SK-N-SH (cell line): Measurements from ENCODE around the gene CD74. TPM values are rescaled to one million over a fixed set of nuclear protein-coding genes. Genes with fewer than 3 reads are reported as not detected.

ENCODE experiments used
- CTCF ChIA-PET: fragments of 300-600, 350-600 bp; formaldehyde crosslinking; extraction: SDS; loops from one replicate; lab custom pipeline; 2021; lab: Yijun Ruan, JAX
- POLR2A ChIA-PET: fragments of 350-600 bp; sonication (Branson Sonifier 250); formaldehyde crosslinking; extraction: SDS; loops from one replicate; lab custom pipeline; 2020; ENCODE audit warnings: antibody characterized with exemption, inconsistent platforms; lab: Yijun Ruan, JAX
- DNase-seq: peaks from one replicate; pipeline ENCODE4 v3.0.0; 2012
- H2AFZ ChIP-seq: fragments of 200-600 bp; sonication (generic); 2 replicates; pipeline ENCODE4 v1.8.1; 2016; ENCODE audit warnings: antibody characterized with exemption, mild to moderate bottlenecking, low read depth
- H3F3A ChIP-seq: fragments of 200-600 bp; sonication (generic); replicated peaks from 2 replicates; pipeline ENCODE3; 2016; ENCODE audit warnings: antibody characterized with exemption, mild to moderate bottlenecking; ENCODE audit not compliant: insufficient read depth
- H3K27ac ChIP-seq, 2 experiments: fragments of 200-500 bp in 1 of 2; fragments of 200-600 bp in 1 of 2; sonication (Bioruptor generic) in 1 of 2; sonication (generic), shearing (Covaris generic) in 1 of 2; 2 replicates each; pipeline versions ENCODE4 v1.5.1 to v1.6.1; 2014 to 2016; ENCODE audit warnings: low read depth in 2 of 2, inconsistent platforms in 1 of 2, low read length in 1 of 2, mild to moderate bottlenecking in 1 of 2, mixed read lengths in 1 of 2
- H3K27me3 ChIP-seq: fragments of 200-600 bp; sonication (generic), shearing (Covaris generic); 2 replicates; pipeline ENCODE4 v1.6.1; 2016; ENCODE audit warnings: mixed run types; ENCODE audit not compliant: insufficient read depth
- H3K36me3 ChIP-seq, 2 experiments: fragments of 200-500 bp in 1 of 2; fragments of 200-600 bp in 1 of 2; sonication (Bioruptor generic) in 1 of 2; sonication (generic) in 1 of 2; replicated peaks in 1 of 2; 2 replicates each; pipeline versions ENCODE3 to v1.5.1; 2014 to 2016; ENCODE audit warnings: low read length in 1 of 2, mild to moderate bottlenecking in 1 of 2; ENCODE audit not compliant: insufficient read depth in 2 of 2, control insufficient read depth in 1 of 2
- H3K4me1 ChIP-seq, 2 experiments: fragments of 200-500 bp in 1 of 2; fragments of 200-600 bp in 1 of 2; sonication (Bioruptor generic) in 1 of 2; sonication (generic), shearing (Covaris generic) in 1 of 2; 2 replicates each; pipeline versions ENCODE4 v1.5.1 to v1.6.1; 2014 to 2016; ENCODE audit warnings: low read depth in 1 of 2, low read length in 1 of 2, mixed run types in 1 of 2; ENCODE audit not compliant: insufficient read depth in 2 of 2, control insufficient read depth in 1 of 2
- H3K4me2 ChIP-seq: fragments of 200-600 bp; sonication (generic), shearing (Covaris generic); 2 replicates; pipeline ENCODE4 v1.6.1; 2017; ENCODE audit warnings: mixed run types
- H3K4me3 ChIP-seq, 2 experiments: fragments of 200-500 bp in 1 of 2; fragments of 200-600 bp in 1 of 2; sonication (Bioruptor generic) in 1 of 2; sonication (generic), shearing (Covaris generic) in 1 of 2; 2 replicates each; pipeline versions ENCODE4 v1.5.1 to v1.8.1; 2014 to 2016; ENCODE audit warnings: low read depth in 2 of 2, inconsistent platforms in 1 of 2, low read length in 1 of 2, mild to moderate bottlenecking in 1 of 2, mixed read lengths in 1 of 2, moderate library complexity in 1 of 2
- H3K79me2 ChIP-seq: fragments of 200-600 bp; sonication (generic); 2 replicates; pipeline ENCODE4 v1.8.1; 2017; ENCODE audit warnings: mild to moderate bottlenecking; ENCODE audit not compliant: insufficient read depth
- H3K9ac ChIP-seq: fragments of 200-600 bp; sonication (generic); 2 replicates; pipeline ENCODE4 v1.6.1; 2017; ENCODE audit warnings: mixed run types
- H3K9me2 ChIP-seq: fragments of 200-600 bp; sonication (generic); 2 replicates; pipeline ENCODE4 v1.6.1; 2017; ENCODE audit warnings: mixed run types
- H3K9me3 ChIP-seq: fragments of 200-600 bp; sonication (generic); 2 replicates; pipeline ENCODE4 v1.6.1; 2017; ENCODE audit warnings: mixed run types, mild to moderate bottlenecking, moderate library complexity
- H4K20me1 ChIP-seq: fragments of 200-600 bp; sonication (generic); 2 replicates; pipeline ENCODE4 v1.6.1; 2017; ENCODE audit warnings: mild to moderate bottlenecking, mixed run types; ENCODE audit not compliant: insufficient read depth
- CHD2 ChIP-seq: fragments of 150-350 bp; IDR thresholded peaks from 2 replicates; pipeline ENCODE4 v1.6.1; 2018; ENCODE audit warnings: low read length; ENCODE audit not compliant: partially characterized antibody
- ELF1 ChIP-seq: IDR thresholded peaks from 2 replicates; pipeline ENCODE4 v1.4.0; 2012
- EP300 ChIP-seq, 2 experiments: IDR thresholded peaks; 2 replicates each; pipeline versions ENCODE4 v1.4.0 to v1.6.1; 2012; ENCODE audit warnings: borderline replicate concordance in 1 of 2, low read depth in 1 of 2, low read length in 1 of 2
- JUND ChIP-seq: IDR thresholded peaks from 2 replicates; pipeline ENCODE4 v1.4.0; 2012
- MXI1 ChIP-seq: IDR thresholded peaks from 2 replicates; pipeline ENCODE4 v1.6.1; 2012; ENCODE audit warnings: mild to moderate bottlenecking, low read depth, low read length, improper control_type of control experiment
- NRF1 ChIP-seq: IDR thresholded peaks from 2 replicates; pipeline ENCODE4 v1.6.1; 2012; ENCODE audit warnings: low read depth, mild to moderate bottlenecking, low read length
- PBX3 ChIP-seq: IDR thresholded peaks from 2 replicates; pipeline ENCODE4; 2012
- RCOR1 ChIP-seq: fragments of 150-350 bp; IDR thresholded peaks from 2 replicates; pipeline ENCODE4 v1.6.1; 2017; ENCODE audit warnings: antibody characterized with exemption, low read length
- RFX5 ChIP-seq: IDR thresholded peaks from 2 replicates; pipeline ENCODE4 v1.6.1; 2012; ENCODE audit warnings: mild to moderate bottlenecking, improper control_type of control experiment, low read length
- SMC3 ChIP-seq: IDR thresholded peaks from 2 replicates; pipeline ENCODE4 v1.6.1; 2012; ENCODE audit warnings: low read depth, low read length, improper control_type of control experiment
- USF1 ChIP-seq: IDR thresholded peaks from 2 replicates; pipeline ENCODE4 v1.4.0; 2012; ENCODE audit warnings: low read depth, borderline replicate concordance
- WGBS: methylation state at CpG from one replicate; pipeline ENCODE4 v1.1.6; 2017; ENCODE audit warnings: low lambda C conversion rate; 5-methylcytosine and 5-hydroxymethylcytosine counted together
- polyA plus RNA-seq, 3 experiments: library from polyadenylated mRNA; depleted of rRNA; stranded (reverse); fragments of >200 nt; gene quantifications; 2 replicates each; pipeline ENCODE4 v1.2.3, GENCODE V29; 2012
- TF ChIP-seq, protein P1 (sequence below): fragments of 150-350 bp; IDR thresholded peaks from 2 replicates; pipeline ENCODE4 v1.6.1; 2017; ENCODE audit warnings: antibody characterized with exemption, low read length, low read depth, borderline replicate concordance

CD74 gene
- polyA plus RNA-seq, 1 of the 3 experiments (the other 2 are of a cell fraction), result 0.26 TPM

DNA sequence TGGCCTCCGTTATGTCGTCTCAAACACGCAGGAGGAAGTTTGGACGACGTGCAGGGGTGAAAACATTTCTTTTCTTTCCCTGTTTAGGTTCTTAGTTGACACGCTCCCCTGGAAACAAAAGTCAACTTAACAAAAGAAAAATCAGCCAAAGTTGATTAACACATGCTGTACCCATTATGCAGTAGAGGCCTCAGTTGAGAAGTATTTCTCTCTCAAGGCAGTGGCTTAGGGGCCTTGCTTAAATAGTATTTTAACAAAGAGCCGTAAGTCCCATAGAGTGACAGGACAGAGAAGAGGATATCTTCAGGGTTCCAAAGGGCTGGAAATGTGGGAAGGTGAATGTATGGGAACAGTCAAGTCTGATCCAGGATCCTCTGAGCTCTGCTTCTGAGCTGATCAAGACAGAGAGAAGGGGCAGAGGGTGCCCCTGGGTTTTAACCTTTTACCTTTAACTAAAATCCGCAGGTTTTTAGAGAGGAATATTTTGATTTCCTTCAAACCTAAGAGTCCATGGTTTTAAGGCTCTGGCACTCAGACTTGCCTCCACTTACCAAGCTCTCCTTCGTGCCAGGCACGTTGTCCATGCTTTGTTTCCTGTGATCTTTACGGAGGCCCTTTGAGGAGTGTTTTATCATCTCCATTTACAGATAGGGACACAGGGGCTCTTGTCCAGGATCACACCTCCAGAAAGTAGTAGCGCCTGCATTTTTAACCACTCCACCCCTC, 629 bp upstream of the CD74 start:
- CTCF ChIA-PET, result interaction anchor here (1.0 to 1.5 kb wide), 3 partner anchors 23 to 85 kb away, joined by 3 to 4 read pairs (median 4); no protein-coding TSS in a partner anchor
- H3K4me3 ChIP-seq, result no peak overlapping the region
- 93% methylated on average over 12 of the region's 12 CpGs for WGBS

GRCh38 chr5:150411245-150411979, 1.3 kb downstream of the CD74 start:
- Histone ChIP-seq H3K79me2 (no peaks in the 10 kb centered on the region), H3K27ac (no peak overlapping the region; a peak in 1 of 4 replicates), H4K20me1 (no peaks in the 10 kb centered on the region), H3K9me2 (no peaks in the 10 kb centered on the region), H3K9ac (no peak overlapping the region), H3K27me3 (no peaks in the 10 kb centered on the region), H3K9me3 (no peaks in the 10 kb centered on the region), H2AFZ (no peak overlapping the region), H3K4me1 (peaks cover 4 to 8% of the 10 kb centered on the region in 2 experiments; a peak in 3 of 4 replicates), H3K4me2 (no peak overlapping the region), H3K4me3 (no peak overlapping the region), H3K36me3 (no peaks in the 10 kb centered on the region)
- CTCF ChIA-PET, result interaction anchor here (1.4 kb wide), 1 partner anchor 25 kb away, joined by 5 read pairs; no protein-coding TSS in a partner anchor
- no peak for DNase-seq
- 97% methylated on average over 5 of the region's 5 CpGs for WGBS
- POLR2A ChIA-PET, result interaction anchor here (0.7 to 1.7 kb wide), 2 partner anchors 32 to 38 kb away, joined by 6 read pairs; partner anchors contain the start of gene RPS14
- TF ChIP-seq NRF1 (no peak), RFX5 (peak; percentile 98), JUND (no peak)
- TF ChIP-seq, protein P1, sequence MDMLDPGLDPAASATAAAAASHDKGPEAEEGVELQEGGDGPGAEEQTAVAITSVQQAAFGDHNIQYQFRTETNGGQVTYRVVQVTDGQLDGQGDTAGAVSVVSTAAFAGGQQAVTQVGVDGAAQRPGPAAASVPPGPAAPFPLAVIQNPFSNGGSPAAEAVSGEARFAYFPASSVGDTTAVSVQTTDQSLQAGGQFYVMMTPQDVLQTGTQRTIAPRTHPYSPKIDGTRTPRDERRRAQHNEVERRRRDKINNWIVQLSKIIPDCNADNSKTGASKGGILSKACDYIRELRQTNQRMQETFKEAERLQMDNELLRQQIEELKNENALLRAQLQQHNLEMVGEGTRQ, result no peak
- TF ChIP-seq, all 33 proteins: peak for 1
- H3F3A ChIP-seq, result peaks cover 8% of the 10 kb centered on the region

More for the DNA sequence above, 629 bp upstream of the CD74 start:
- Histone ChIP-seq H3K4me2 (no peak overlapping the region), H2AFZ (no peak overlapping the region), H3K27me3 (no peaks in the 10 kb centered on the region), H3K27ac (no peak overlapping the region), H3K79me2 (no peaks in the 10 kb centered on the region), H3K9me3 (no peaks in the 10 kb centered on the region), H3K4me1 (peaks cover 4 to 8% of the 10 kb centered on the region in 2 experiments; a peak in 3 of 4 replicates), H4K20me1 (no peaks in the 10 kb centered on the region), H3K36me3 (no peaks in the 10 kb centered on the region), H3K9me2 (no peaks in the 10 kb centered on the region), H3F3A (peaks cover 8% of the 10 kb centered on the region), H3K9ac (no peak overlapping the region)
- no peak for TF ChIP-seq ELF1
- TF ChIP-seq MXI1, result no peak
- TF ChIP-seq CHD2, result no peak
- TF ChIP-seq PBX3, result no peak
- no peak for TF ChIP-seq SMC3
- TF ChIP-seq EP300 (IDR thresholded peaks at IDR 0.05; ENCODE audit: borderline replicate concordance in 1 of 2, low read depth in 1 of 2, low read length in 1 of 2), result no peak
- no peak for TF ChIP-seq NRF1
- TF ChIP-seq, protein P1, result no peak
- TF ChIP-seq RCOR1, result no peak
- TF ChIP-seq USF1, result no peak
- DNase-seq, result no peak
- POLR2A ChIA-PET, result interaction anchor here (0.7 kb wide), 1 partner anchor 29 kb away, joined by 3 read pairs; no protein-coding TSS in a partner anchor
